Kidney epithelial cell (primary cell): ENCODE results near the gene PARP4. TPM values are rescaled to one million over a fixed set of nuclear protein-coding genes. Genes with fewer than 3 reads are reported as not detected.

Experiments
- DNase-seq: peaks from one replicate; pipeline ENCODE4 v3.0.0-alpha.2; 2010; ENCODE audit warnings: low read depth
- H3K27me3 ChIP-seq: 2 replicates; pipeline ENCODE4 v1.6.0; 2011; ENCODE audit warnings: low read length; ENCODE audit not compliant: control insufficient read depth, insufficient read depth
- H3K36me3 ChIP-seq: 2 replicates; pipeline ENCODE4 v1.5.1; 2011; ENCODE audit warnings: low read length; ENCODE audit not compliant: control insufficient read depth, insufficient read depth
- H3K4me3 ChIP-seq: 2 replicates; pipeline ENCODE4 v1.5.1; 2011; ENCODE audit warnings: low read depth, mild to moderate bottlenecking, control low read depth, low read length
- total RNA-seq: library from RNA; depleted of rRNA; stranded (reverse); fragments of >200 nt; gene quantifications from 2 replicates; pipeline ENCODE4 v1.2.3, GENCODE V29; 2015
- TF ChIP-seq, protein P1 (sequence below): IDR thresholded peaks from 2 replicates; pipeline ENCODE4 v1.5.1; 2011; ENCODE audit warnings: mild to moderate bottlenecking, moderate library complexity, low read length, control low read depth, inconsistent platforms; ENCODE audit not compliant: insufficient read depth, poor library complexity, severe bottlenecking

Gene PARP4
- total RNA-seq, 1 donor from 2014 or later = 54.3 TPM

DNA sequence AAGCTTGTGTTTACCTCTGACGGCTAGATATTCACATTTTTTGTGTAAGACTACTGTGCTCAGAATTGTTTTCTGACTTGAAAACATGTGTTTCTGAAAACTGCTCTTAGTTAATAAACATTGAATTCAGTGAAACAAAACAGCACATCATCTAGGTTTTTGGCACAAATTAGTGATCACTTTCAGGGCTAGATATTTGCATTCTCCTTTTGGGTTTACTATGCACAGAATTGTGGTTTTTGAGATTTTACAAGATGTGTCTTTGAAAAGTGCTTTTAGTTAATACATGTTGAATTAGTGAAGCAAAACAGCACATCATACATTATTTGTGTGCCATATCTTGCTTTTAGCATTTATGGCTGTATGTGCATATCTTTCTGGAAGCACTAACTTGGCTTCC is 8.2 kb upstream of the PARP4 start:
- no peak for DNase-seq
- TF ChIP-seq, protein P1, sequence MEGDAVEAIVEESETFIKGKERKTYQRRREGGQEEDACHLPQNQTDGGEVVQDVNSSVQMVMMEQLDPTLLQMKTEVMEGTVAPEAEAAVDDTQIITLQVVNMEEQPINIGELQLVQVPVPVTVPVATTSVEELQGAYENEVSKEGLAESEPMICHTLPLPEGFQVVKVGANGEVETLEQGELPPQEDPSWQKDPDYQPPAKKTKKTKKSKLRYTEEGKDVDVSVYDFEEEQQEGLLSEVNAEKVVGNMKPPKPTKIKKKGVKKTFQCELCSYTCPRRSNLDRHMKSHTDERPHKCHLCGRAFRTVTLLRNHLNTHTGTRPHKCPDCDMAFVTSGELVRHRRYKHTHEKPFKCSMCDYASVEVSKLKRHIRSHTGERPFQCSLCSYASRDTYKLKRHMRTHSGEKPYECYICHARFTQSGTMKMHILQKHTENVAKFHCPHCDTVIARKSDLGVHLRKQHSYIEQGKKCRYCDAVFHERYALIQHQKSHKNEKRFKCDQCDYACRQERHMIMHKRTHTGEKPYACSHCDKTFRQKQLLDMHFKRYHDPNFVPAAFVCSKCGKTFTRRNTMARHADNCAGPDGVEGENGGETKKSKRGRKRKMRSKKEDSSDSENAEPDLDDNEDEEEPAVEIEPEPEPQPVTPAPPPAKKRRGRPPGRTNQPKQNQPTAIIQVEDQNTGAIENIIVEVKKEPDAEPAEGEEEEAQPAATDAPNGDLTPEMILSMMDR = no peak
- H3K27me3 ChIP-seq = no peaks in the 10 kb centered on the region
- H3K36me3 ChIP-seq = no peaks in the 10 kb centered on the region
- no peak overlapping the region for H3K4me3 ChIP-seq

GRCh38 chr13:24516919-24517318 is 4.3 kb upstream of the PARP4 start:
- Histone ChIP-seq H3K4me3 (no peak overlapping the region), H3K36me3 (no peaks in the 10 kb centered on the region), H3K27me3 (no peaks in the 10 kb centered on the region)
- TF ChIP-seq, protein P1 = no peak
- DNase-seq = no peak

- peak overlapping the region; percentile 76 for H3K4me3 ChIP-seq
- DNase-seq = no peak
- no peaks in the 10 kb centered on the region for H3K27me3 ChIP-seq
- no peaks in the 10 kb centered on the region for H3K36me3 ChIP-seq
- TF ChIP-seq, protein P1 = no peak
Observed at GRCh38 chr13:24512908-24513213, 283 bp upstream of the PARP4 start.

DNA sequence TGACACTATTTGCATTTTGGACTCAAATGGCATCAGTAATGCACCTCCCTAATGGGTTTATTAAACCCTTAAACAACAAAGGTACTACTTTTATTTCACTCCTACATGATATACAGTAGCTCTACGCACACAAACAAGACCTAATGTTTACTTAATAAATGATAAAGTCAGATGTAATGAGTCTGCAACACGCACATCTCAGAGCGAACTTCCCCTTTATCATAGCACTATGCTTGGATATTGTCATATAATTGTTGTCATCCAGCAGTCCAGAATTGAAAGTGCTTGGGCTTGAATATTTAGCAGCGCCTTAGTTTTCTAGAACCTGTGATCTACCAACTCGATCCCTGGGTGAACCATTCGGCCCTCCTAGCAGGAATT is 772 bp downstream of the PARP4 start:
- H3K36me3 ChIP-seq = no peaks in the 10 kb centered on the region
- TF ChIP-seq, protein P1 = no peak
- H3K27me3 ChIP-seq = no peaks in the 10 kb centered on the region
- no peak for DNase-seq
- H3K4me3 ChIP-seq = peak overlapping the region; percentile 76

- Histone ChIP-seq H3K4me3 (peak overlapping the region; percentile 76), H3K27me3 (no peaks in the 10 kb centered on the region), H3K36me3 (no peaks in the 10 kb centered on the region)
- TF ChIP-seq, protein P1 = no peak
- peak; percentile 78 for DNase-seq
Observed at GRCh38 chr13:24511019-24511815, 1.4 kb downstream of the PARP4 start.
